ENCODE data around the gene UBE2R2.

UBE2R2 gene

DNA sequence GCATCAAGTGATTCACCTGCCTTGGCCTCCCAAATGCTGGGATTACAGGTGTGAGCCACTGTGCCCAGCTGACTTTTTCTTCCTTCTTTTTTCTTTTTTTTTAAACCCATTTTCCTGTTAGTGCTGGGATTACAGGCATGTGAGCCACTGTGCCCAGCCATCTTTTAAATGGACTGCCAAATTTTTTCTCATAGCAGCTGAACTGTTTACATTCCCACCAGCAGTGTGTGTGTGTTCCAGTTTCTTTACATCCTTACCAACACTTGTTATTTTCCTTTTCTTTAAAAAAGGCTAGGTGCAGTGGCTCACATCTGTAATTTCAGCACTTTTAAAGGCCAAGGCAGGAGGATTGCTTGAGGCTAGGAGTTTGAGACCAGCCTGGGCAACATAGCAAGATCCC, 76.9 kb downstream of the UBE2R2 start:
- no peak for DNase-seq (ENCODE audit: low read depth)
- TF ChIP-seq, protein P1, sequence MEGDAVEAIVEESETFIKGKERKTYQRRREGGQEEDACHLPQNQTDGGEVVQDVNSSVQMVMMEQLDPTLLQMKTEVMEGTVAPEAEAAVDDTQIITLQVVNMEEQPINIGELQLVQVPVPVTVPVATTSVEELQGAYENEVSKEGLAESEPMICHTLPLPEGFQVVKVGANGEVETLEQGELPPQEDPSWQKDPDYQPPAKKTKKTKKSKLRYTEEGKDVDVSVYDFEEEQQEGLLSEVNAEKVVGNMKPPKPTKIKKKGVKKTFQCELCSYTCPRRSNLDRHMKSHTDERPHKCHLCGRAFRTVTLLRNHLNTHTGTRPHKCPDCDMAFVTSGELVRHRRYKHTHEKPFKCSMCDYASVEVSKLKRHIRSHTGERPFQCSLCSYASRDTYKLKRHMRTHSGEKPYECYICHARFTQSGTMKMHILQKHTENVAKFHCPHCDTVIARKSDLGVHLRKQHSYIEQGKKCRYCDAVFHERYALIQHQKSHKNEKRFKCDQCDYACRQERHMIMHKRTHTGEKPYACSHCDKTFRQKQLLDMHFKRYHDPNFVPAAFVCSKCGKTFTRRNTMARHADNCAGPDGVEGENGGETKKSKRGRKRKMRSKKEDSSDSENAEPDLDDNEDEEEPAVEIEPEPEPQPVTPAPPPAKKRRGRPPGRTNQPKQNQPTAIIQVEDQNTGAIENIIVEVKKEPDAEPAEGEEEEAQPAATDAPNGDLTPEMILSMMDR (conservative IDR thresholded peaks at IDR 0.05; ENCODE audit: low read depth, low read length), result no peak
- no peak overlapping the region for H3K4me3 ChIP-seq (ENCODE audit: low read depth, low read length)

DNA sequence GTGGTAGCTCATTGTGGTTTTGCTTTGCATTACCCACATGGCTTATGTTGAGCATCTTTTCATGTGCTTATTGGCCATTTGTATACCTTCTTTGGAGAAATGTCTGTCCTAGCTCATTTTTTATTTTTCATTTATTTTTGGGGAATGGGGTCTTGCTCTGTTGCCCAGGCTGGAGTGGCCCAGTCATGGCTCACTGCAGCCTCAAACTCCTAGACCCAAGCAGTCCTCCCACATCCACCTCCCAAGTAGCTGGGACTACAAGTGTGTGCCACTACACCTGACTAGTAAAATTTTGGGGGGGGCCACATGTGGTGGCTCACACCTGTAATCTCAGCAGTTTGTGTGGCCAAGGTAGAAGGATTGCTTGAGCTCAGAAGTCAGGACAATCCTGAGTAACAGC, 77.4 kb downstream of the UBE2R2 start:
- H3K4me3 ChIP-seq (ENCODE audit: low read depth, low read length), result no peak overlapping the region
- no peak for DNase-seq (ENCODE audit: low read depth)
- TF ChIP-seq, protein P1 (conservative IDR thresholded peaks at IDR 0.05; ENCODE audit: low read depth, low read length), result no peak

DNA sequence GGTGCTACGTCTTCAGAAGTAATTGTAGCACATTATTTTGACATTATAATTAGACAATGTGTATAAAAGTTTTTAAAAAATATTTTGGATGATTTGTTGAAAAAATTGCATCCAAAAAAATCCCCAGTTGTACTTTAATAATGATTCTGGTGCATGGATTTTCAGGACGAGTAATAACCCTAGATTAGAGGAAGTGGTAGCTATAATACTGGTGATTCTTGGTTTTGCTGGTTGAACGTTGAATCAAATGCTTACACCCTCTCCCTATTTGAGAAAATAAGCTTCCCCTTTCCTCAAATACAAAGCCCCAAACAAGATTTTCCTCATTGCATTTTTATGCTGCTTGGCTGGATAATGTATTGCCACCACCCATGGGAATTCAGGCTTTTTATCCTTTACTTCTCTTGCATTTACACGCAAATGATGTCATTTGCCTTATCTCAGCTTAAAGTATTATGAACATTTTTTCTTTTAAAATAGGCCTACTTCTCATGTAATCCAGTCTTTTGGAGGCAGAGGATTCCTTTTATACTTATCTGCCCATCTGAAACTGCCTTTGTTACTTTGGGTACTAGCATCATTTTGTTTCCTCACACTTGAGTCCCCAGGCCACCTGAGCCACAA, 86.3 kb downstream of the UBE2R2 start:
- H3K4me3 ChIP-seq (ENCODE audit: low read depth, low read length), result no peak overlapping the region
- TF ChIP-seq, protein P1 (conservative IDR thresholded peaks at IDR 0.05; ENCODE audit: low read depth, low read length), result no peak
- DNase-seq (ENCODE audit: low read depth), result no peak

DNA sequence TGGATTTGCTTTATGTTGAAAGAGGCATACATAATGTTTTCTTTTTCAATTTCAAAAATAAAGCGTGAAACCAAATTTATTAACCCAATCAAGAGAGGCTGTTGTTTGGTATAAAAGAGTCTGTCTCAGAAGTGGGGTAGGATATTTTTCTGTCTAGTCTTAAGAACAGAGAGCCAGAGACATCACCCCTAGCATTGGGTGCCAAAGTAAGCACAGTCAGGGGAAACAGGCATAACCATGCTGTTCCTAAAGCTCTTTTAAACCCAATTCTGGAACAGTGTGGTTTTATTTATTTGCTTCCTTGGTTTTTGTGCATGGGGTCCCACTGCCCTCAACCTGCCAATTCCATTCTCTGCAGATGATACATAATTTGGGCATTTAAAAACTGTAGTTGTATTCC, 88.2 kb downstream of the UBE2R2 start:
- TF ChIP-seq, protein P1 (conservative IDR thresholded peaks at IDR 0.05; ENCODE audit: low read depth, low read length), result no peak
- no peak for DNase-seq (ENCODE audit: low read depth)
- H3K4me3 ChIP-seq (ENCODE audit: low read depth, low read length), result no peak overlapping the region

DNA sequence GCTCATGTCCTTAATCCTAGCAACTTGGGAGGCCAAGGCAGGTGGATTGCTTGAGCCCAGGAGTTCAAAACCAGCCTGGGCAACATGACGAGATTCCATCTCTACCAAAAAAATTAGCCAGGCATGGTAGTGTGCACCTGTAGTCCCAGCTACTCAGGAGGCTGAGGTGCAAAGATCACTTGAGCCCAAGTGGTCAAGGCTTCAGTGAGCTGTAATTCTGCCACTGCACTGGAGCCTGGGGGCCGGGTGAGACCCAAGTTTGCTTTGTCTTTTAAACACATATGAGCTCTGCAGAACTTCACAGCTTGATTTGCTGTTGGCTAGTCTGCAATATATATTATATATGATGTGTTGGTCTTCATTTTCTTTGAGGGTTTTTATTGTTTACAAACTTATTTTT, 89.8 kb downstream of the UBE2R2 start:
- no peak overlapping the region for H3K4me3 ChIP-seq (ENCODE audit: low read depth, low read length)
- DNase-seq (ENCODE audit: low read depth), result no peak
- TF ChIP-seq, protein P1 (conservative IDR thresholded peaks at IDR 0.05; ENCODE audit: low read depth, low read length), result no peak

DNA sequence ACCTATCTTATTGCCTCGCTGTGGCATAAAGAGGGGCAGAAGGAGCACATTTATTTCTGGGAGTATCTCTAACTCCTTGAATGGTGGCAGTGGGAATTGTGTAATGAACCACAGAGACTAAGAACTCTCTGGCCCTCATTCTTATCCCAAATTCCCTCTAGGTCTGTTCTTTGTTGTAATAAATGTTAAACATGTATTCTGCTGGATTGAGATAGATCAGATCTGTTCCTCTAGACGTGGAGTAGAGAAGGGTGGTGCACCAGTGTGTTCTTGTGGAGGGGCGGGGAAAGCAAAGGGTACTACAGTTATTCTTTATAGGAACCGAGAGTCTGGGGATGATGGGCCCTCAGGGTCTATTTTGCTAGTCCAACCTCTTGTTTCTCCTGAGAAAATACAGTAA, 90.4 kb downstream of the UBE2R2 start:
- TF ChIP-seq, protein P1 (conservative IDR thresholded peaks at IDR 0.05; ENCODE audit: low read depth, low read length), result no peak
- DNase-seq (ENCODE audit: low read depth), result no peak
- no peak overlapping the region for H3K4me3 ChIP-seq (ENCODE audit: low read depth, low read length)

DNA sequence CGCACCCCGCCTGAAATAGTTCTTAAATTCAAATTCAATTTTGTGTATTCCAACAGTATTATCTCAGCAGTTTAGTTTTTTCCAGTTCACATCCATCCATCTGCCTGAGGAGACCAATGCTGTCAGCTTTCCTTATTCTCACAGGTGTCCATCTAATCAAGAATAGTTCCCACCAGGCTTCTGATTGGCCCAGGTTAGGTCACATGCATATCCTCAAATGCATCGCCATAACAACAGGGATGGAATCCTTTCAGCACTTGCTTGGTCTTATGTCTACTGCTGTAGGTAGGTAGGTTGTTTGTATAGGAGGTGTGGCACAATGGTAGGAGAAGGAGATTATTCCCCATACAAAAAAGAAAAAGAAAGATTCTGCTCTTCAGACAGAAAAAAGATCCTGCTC, 91.2 kb downstream of the UBE2R2 start:
- DNase-seq (ENCODE audit: low read depth), result no peak
- no peak overlapping the region for H3K4me3 ChIP-seq (ENCODE audit: low read depth, low read length)
- TF ChIP-seq, protein P1 (conservative IDR thresholded peaks at IDR 0.05; ENCODE audit: low read depth, low read length), result no peak

Data from choroid plexus epithelial cell (primary cell).